SK-N-MC (cell line): ENCODE measurements around the gene TBL1X.
"Not testable (repeated sequence)": the region's sequence is repeated elsewhere in the genome, so short reads cannot be mapped to it uniquely, and the experiment has no call there.

ENCODE experiments used
- DNase-seq: peaks from one replicate; pipeline ENCODE4 v3.0.0-alpha.2; 2011; ENCODE audit warnings: low read depth, low spot score
- H3K27ac ChIP-seq: fragments of 200-600 bp; sonication (generic); 2 replicates; pipeline ENCODE4 v1.5.1; 2016; ENCODE audit warnings: mixed run types
- H3K36me3 ChIP-seq: fragments of 200-600 bp; sonication (generic); 2 replicates; pipeline ENCODE4 v1.6.1; 2017; ENCODE audit warnings: antibody characterized with exemption, low read length, mixed read lengths; ENCODE audit not compliant: insufficient read depth
- H3K4me3 ChIP-seq: fragments of 200-600 bp; sonication (generic); 2 replicates; pipeline ENCODE4 v1.5.1; 2016
- H3K9ac ChIP-seq: fragments of 200-600 bp; sonication (generic); 2 replicates; pipeline ENCODE4 v1.8.0; 2017; ENCODE audit warnings: mixed run types, mixed read lengths; ENCODE audit not compliant: insufficient read length
- H3K9me3 ChIP-seq: fragments of 200-600 bp; sonication (generic); 2 replicates; pipeline ENCODE4 v1.6.1; 2017; ENCODE audit warnings: low read depth, mild to moderate bottlenecking, antibody characterized with exemption, low read length, moderate library complexity, mixed read lengths
- EZH2 ChIP-seq: fragments of 200-600 bp; sonication (generic); IDR thresholded peaks from one replicate; pipeline ENCODE4 v1.6.1; 2017; ENCODE audit warnings: antibody characterized with exemption
- FOXP2 ChIP-seq: optimal IDR thresholded peaks from 2 replicates; pipeline ENCODE3; 2011; ENCODE audit warnings: mild to moderate bottlenecking, moderate library complexity; ENCODE audit not compliant: insufficient read depth; ENCODE audit errors: extremely low read length, control extremely low read depth
- POLR2AphosphoS5 ChIP-seq: IDR thresholded peaks from 2 replicates; pipeline ENCODE4 v1.6.1; 2012; ENCODE audit warnings: mild to moderate bottlenecking, low read depth, low read length, borderline replicate concordance

TBL1X gene

DNA sequence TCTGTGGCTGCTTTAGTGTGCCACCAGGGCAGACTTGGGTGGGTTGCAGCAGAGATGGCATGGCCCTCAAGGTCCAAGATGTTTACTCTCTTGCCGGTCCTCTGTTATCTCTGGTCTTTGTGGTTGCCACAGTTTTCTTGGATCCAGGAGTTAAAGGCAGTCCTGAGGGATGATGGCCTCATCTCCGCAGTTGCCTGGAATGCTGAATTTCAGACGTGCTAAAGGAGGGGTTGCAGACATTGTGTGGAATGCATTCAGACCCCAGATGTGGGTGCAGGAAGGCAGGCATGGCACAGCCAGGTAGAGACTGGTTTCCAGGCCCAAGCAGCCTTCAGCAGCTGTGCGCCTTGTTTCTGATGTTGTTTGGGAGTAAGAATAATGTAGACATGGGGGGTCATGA lies 64.4 kb downstream of the TBL1X start:
- no peak for DNase-seq
- TF ChIP-seq FOXP2: no peak
- TF ChIP-seq EZH2: no peak
- TF ChIP-seq POLR2AphosphoS5: no peak
- no peak overlapping the region for H3K4me3 ChIP-seq
- H3K9me3 ChIP-seq: no peaks in the 10 kb centered on the region
- H3K9ac ChIP-seq: no peak overlapping the region
- no peak overlapping the region for H3K27ac ChIP-seq
- H3K36me3 ChIP-seq: no peaks in the 10 kb centered on the region

GRCh38 chrX:9530848-9531274 lies 66.0 kb downstream of the TBL1X start:
- Histone ChIP-seq H3K27ac (no peak overlapping the region), H3K9ac (no peak overlapping the region), H3K9me3 (no peaks in the 10 kb centered on the region), H3K4me3 (no peak overlapping the region), H3K36me3 (no peaks in the 10 kb centered on the region)
- TF ChIP-seq EZH2: no peak
- TF ChIP-seq POLR2AphosphoS5: no peak
- TF ChIP-seq FOXP2: no peak
- no peak for DNase-seq

GRCh38 chrX:9532349-9532748 lies 67.5 kb downstream of the TBL1X start:
- H3K36me3 ChIP-seq: no peaks in the 10 kb centered on the region
- H3K4me3 ChIP-seq: no peak overlapping the region
- H3K9ac ChIP-seq: no peak overlapping the region
- TF ChIP-seq EZH2: no peak
- TF ChIP-seq FOXP2: no peak
- no peak for TF ChIP-seq POLR2AphosphoS5
- no peak for DNase-seq
- H3K9me3 ChIP-seq: no peaks in the 10 kb centered on the region
- no peak overlapping the region for H3K27ac ChIP-seq

GRCh38 chrX:9533611-9534010 lies 68.8 kb downstream of the TBL1X start:
- Histone ChIP-seq H3K4me3 (no peak overlapping the region), H3K9me3 (no peaks in the 10 kb centered on the region), H3K27ac (no peak overlapping the region), H3K36me3 (no peaks in the 10 kb centered on the region), H3K9ac (no peak overlapping the region)
- no peak for TF ChIP-seq FOXP2
- no peak for TF ChIP-seq POLR2AphosphoS5
- TF ChIP-seq EZH2: no peak
- DNase-seq: no peak

- TF ChIP-seq FOXP2: no peak
- no peak for TF ChIP-seq EZH2
- no peak for TF ChIP-seq POLR2AphosphoS5
- Histone ChIP-seq H3K36me3 (no peaks in the 10 kb centered on the region), H3K27ac (no peak overlapping the region), H3K9me3 (no peaks in the 10 kb centered on the region), H3K4me3 (no peak overlapping the region), H3K9ac (no peak overlapping the region)
- DNase-seq: no peak
These were observed 69.8 kb downstream of the TBL1X start for GRCh38 chrX:9534686-9535085.

- Histone ChIP-seq H3K36me3 (no peaks in the 10 kb centered on the region), H3K9ac (no peak overlapping the region), H3K27ac (no peak overlapping the region), H3K9me3 (no peaks in the 10 kb centered on the region), H3K4me3 (no peak overlapping the region)
- DNase-seq: no peak
- no peak for TF ChIP-seq POLR2AphosphoS5
- no peak for TF ChIP-seq EZH2
- no peak for TF ChIP-seq FOXP2
These were observed 70.2 kb downstream of the TBL1X start for GRCh38 chrX:9535101-9535500.

DNA sequence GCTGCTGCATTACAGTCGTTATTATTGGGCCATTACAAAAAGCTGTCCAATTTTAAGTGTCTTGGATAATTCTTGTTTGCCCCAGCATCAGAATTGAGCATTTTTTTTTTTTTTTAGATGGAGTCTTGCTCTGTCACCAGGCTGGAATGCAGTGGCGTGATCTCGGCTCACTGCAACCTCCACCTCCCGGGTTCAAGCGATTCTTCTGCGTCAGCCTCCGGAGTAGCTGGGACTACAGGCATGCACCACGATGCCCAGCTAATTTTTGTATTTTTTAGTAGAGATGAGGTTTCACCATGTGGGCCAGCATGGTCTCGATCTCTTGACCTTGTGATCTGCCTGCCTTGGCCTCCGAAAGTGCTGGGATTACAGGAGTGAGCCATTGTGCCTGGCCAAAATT lies 71.3 kb downstream of the TBL1X start:
- not testable (repeated sequence) for H3K4me3 ChIP-seq, H3K9ac ChIP-seq, DNase-seq, H3K27ac ChIP-seq, H3K36me3 ChIP-seq, H3K9me3 ChIP-seq

DNA sequence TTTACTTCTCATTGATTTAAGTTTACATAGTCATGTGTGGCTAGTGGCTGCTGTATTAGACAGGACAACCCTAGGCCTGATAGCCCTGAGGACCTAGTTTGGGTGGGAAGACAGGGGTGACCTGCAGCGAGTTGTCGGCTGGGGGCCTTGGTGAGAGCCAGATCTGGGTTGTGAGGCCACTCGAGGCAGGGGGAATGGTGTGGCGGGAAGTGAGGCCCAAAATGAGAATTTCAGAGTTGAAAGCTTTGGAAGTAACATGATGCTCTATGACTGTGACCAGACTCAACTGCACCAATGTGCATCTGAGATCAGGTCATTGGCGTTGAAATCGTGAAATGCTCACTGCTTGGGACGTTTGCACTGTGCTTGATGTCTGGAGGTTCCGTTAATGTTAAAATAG lies 72.9 kb downstream of the TBL1X start:
- TF ChIP-seq EZH2: no peak
- Histone ChIP-seq H3K4me3 (no peak overlapping the region), H3K27ac (no peak overlapping the region), H3K9me3 (no peaks in the 10 kb centered on the region), H3K9ac (no peak overlapping the region), H3K36me3 (no peaks in the 10 kb centered on the region)
- no peak for DNase-seq

DNA sequence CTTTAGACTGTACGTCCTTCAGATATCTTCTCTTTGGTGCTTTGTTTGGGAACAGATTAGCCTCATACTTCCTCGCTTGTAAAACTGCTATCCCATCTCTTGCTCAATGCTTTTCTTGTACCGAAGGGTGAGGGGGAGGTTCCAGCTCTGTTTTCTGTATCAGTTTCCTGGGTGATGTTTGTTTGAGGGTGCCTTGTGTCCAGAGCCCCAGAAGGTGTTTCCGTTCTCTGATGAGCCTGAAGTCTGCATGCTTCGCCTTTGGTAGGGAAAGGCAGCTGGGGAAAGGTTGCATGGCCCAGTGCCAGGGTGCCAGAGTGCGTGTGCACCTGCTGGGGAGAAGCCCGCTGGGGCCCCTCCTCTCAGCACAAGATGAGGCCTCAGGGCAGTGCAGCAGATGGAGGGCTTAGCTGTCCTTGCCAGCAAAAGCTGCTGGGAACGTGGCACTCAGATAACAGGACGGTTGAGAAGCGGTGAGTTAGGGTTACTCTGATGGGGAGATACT lies 73.7 kb downstream of the TBL1X start:
- TF ChIP-seq POLR2AphosphoS5: no peak
- no peak for TF ChIP-seq FOXP2
- no peak for TF ChIP-seq EZH2
- H3K9ac ChIP-seq: no peak overlapping the region
- H3K36me3 ChIP-seq: no peaks in the 10 kb centered on the region
- H3K27ac ChIP-seq: no peak overlapping the region
- DNase-seq: no peak
- no peak overlapping the region for H3K4me3 ChIP-seq
- H3K9me3 ChIP-seq: no peaks in the 10 kb centered on the region
